MM.1S (cell line): ENCODE data around the gene C8A.

Experiments used
- EZH2phosphoT487 ChIP-seq: fragments of 300-600 bp; sonication (generic); IDR thresholded peaks from 2 replicates; pipeline ENCODE4 v1.6.1; 2018; ENCODE audit warnings: antibody characterized with exemption, low read length
- TF ChIP-seq, protein P1 (sequence below): fragments of 300-600 bp; sonication (generic); IDR thresholded peaks from 2 replicates; pipeline ENCODE4 v1.5.1; 2016; ENCODE audit warnings: antibody characterized with exemption, low read length, mixed read lengths

DNA sequence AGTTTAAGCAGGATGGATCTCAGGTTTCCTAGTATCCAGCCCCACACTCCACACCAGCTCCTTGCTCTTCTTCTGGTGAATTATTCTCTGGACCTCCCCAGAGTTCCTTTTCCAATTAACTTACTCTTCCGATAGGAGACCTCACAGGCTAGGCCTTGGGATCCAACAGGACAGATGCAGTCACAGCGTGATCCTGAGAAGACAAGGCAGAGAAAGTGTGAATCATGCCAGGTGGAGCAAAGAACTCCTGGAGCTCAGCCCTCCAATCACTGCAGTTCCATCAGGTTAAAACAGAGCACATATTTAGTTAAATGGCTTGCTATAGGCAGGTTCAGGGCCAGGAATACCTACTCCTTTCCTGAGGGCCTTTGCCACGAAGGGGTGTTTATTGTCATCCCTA is 77.1 kb downstream of the C8A start:
- TF ChIP-seq, protein P1, sequence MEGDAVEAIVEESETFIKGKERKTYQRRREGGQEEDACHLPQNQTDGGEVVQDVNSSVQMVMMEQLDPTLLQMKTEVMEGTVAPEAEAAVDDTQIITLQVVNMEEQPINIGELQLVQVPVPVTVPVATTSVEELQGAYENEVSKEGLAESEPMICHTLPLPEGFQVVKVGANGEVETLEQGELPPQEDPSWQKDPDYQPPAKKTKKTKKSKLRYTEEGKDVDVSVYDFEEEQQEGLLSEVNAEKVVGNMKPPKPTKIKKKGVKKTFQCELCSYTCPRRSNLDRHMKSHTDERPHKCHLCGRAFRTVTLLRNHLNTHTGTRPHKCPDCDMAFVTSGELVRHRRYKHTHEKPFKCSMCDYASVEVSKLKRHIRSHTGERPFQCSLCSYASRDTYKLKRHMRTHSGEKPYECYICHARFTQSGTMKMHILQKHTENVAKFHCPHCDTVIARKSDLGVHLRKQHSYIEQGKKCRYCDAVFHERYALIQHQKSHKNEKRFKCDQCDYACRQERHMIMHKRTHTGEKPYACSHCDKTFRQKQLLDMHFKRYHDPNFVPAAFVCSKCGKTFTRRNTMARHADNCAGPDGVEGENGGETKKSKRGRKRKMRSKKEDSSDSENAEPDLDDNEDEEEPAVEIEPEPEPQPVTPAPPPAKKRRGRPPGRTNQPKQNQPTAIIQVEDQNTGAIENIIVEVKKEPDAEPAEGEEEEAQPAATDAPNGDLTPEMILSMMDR, result no peak
- TF ChIP-seq EZH2phosphoT487, result no peak
